GM12891 (cell line): ENCODE results near the gene VIM.

ENCODE experiments used
- POLR2A ChIP-seq: IDR thresholded peaks from 2 replicates; pipeline ENCODE4 v1.6.1; 2011; ENCODE audit warnings: low read depth, low read length, control low read depth
- POLR2AphosphoS5 ChIP-seq: IDR thresholded peaks from 2 replicates; pipeline ENCODE4 v1.6.1; 2011; ENCODE audit warnings: low read depth, low read length, control low read depth
- TAF1 ChIP-seq: IDR thresholded peaks from 2 replicates; pipeline ENCODE4 v1.6.1; 2011; ENCODE audit warnings: low read depth, low read length, control low read depth

DNA sequence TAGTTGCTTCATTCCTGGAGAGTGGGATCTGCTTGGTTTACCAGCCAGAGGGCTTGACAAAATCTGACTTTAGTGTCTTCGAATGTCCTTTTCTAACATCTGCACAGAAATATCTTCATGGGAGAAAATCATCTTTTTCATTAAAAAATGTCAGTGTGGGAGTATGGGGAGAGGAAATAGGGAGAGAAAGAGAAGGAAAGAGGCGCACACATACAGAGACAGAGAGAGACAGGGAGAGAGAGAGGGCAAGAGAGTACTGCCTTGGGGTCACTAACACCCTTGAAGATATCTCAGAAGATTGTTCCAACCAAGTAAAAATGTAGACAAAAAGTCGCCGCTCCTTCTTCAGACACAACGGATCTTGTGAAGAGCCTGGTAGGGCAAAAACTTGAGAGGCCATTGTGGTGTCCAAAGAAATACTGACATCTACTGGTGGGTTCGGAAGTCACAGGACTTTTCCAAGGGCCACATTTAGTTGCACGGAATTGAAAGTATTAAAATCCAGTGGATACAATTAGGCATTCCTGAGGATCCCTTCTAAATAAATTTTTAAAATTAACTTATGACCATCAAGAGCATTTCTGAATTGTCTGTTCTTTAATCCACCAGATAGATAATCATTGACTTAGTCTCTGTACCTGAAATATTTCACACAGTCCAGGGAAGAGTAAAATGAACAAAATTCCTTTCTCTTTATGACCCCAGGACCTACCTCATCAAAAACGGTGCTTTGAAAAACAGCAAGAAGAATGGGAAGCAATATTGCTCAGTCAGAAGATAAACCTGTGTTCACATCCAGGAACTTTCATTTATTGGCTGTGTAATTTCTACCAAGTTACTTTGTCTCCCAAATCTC is 29.7 kb downstream of the VIM start:
- no peak for TF ChIP-seq TAF1
- TF ChIP-seq POLR2A, result no peak
- TF ChIP-seq POLR2AphosphoS5, result no peak
